ENCODE results near the gene CYP2E1.
"Not testable (repeated sequence)": the region's sequence is repeated elsewhere in the genome, so short reads cannot be mapped to it uniquely, and the experiment has no call there.

Gene CYP2E1

DNA sequence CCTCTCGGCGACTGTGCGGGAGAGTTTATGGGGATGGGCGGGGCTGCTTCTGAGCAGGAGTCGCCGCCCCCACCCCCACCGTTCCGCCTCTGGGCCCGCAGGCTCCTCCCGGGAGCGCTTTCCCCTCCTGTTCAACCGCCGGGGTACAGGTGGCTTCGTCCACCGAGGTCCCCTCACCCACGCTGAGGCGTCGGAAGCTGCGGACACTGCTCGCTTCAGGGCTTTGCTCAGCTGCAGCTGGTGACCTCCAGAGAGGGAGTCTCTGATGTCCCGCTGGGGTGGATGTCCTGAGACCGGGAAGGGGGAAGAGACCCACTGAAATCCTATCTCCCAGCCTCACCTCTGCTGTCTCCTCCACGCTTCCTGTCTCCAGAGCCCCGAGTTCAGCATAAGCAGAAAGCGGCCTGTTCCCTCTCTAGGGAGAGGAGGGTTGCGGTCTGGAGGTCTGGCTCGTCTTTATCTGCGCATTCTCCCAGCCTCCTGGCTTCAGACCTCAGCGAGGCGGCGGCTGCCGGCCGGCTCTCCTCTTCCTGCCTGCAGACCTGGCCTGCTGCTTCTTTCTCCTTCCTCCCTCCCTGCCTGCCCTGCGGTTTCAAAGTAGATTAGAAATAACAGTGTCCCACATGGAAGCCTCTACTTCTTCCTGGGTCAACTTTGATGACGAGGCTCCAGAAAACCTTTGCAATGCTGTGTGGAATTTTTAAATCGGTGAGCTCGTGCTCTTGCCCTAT, 1.8 kb downstream of the CYP2E1 start:
- no peak for DNase-seq (ENCODE audit: low read depth)

DNA sequence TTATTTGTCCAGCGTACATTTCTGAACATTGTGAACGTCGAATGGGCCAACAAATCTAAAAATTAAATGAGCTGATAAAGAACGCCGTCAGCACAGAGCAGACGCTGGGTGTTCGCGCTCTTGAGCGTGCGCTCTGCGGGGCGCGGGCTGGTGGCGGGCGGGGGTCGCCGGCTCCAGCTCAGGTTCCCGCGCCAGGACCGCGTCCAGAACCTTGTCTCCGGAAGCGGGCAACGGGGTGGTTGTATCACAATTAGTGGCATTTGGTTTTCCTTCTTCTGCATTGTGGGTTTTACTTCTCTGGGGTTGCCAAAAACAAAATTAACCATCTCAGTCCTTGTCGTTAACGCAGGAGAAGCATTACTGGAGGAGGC, 2.4 kb downstream of the CYP2E1 start:
- DNase-seq (ENCODE audit: low read depth) = no peak

GRCh38 chr10:133530506-133530905, 3.3 kb downstream of the CYP2E1 start:
- DNase-seq (ENCODE audit: low read depth) = no peak

DNA sequence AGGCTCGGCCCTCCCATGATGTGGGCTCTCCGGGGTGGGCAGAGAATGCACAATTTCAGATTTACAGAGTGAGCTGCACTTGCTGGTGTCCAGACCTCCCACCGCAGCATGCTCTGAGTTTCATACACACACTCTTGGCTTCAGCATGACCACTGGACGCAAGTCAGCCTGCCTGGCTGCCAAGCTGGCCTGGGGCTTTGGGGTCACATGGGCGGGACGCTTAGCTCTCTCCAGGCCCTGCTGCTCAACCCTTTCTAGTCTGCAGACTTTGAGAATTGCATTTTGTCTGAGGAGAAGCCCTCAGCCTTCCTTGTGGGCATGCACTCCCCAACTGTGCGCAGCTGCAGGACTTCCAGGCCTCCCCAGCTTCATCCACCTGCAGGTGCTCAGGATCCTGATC, 5.7 kb downstream of the CYP2E1 start:
- DNase-seq (ENCODE audit: low read depth) = no peak

- DNase-seq (ENCODE audit: low read depth) = no peak
These were observed 7.3 kb downstream of the CYP2E1 start for GRCh38 chr10:133534417-133534816.

GRCh38 chr10:133536198-133536597, 9.0 kb downstream of the CYP2E1 start:
- no peak for DNase-seq (ENCODE audit: low read depth)

- no peak for DNase-seq (ENCODE audit: low read depth)
These were observed 10.7 kb downstream of the CYP2E1 start for GRCh38 chr10:133537546-133538545.

GRCh38 chr10:133541441-133541975, 14.3 kb downstream of the CYP2E1 start:
- DNase-seq (ENCODE audit: low read depth) = not testable (repeated sequence)

DNA sequence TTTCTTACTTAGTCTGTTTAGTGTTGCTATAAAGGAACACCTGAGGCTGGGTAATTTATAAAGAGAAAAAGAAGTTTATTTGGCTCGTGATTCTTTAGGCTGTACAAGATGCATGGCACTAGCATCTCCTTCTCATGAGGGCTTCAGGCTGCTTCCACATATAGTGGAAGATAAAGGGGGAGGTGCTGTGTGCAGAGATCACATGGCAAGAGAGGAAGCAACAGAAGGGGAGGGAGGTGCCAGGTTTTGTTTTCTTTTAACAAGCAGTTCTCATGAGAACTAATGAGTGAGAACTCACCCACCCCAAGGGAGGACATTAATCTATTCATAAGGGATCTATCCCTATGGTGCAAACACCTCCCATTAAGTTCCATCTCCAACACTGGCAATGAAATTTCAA, 17.3 kb downstream of the CYP2E1 start:
- no peak for DNase-seq (ENCODE audit: low read depth)

DNA sequence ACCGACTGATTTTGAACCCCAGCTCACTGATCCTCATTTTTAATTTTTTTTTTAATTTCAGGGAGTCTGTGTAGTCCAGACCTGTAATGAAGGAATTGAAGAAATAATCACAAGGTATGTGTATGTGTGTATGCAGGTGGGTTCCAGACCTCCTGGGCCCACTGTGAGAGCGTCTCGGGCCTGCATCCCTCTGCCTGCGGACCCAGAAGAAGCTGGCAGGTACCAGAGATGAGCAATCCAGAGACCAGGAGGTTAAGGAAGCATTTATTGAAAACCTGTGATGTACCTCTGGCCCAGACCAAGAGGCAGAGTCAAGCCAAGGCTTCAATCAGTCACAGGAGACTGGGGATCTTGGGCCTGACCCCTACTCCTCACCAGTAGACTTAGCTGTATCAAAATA, 27.4 kb downstream of the CYP2E1 start:
- no peak for DNase-seq (ENCODE audit: low read depth)

DNA sequence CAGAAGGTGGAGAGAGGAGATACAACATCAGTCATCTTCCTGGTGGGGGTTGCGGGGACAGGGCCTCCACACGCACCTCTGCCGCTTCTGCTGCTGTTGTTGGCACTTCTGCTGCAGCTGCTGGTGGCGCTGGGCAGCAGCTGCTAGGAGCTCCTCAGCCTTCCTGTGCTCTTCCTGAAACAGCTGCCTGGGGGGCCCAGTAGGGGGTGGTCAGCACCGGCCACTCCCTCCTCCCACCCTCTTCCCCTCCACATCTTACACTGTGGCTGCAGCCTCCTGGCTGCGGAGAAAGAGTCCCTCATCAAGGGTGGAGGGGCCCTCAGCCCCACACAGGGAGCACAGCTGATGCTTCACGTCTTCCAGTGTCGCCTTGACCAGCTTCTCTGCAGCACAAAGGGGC, 28.4 kb downstream of the CYP2E1 start:
- DNase-seq (ENCODE audit: low read depth) = no peak

DNA sequence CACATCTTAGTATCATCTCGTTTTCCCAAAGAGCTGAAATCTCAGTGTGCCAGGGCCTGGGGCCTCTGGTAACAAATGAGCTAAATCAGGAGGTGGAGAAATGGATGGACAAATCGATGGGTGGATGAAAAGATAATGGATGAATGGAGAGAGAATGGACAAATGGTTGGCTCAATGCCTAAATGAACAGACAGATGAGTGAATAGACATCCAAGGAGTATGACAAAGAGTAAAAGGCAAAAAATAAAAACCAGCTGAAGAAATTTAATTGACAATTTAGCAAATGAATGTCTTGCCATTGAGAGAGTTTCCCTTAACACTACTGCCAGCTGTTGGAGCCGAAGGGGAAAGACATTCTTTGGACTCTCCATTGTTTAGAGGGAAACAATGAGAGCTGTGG, 30.2 kb downstream of the CYP2E1 start:
- no peak for DNase-seq (ENCODE audit: low read depth)

DNA sequence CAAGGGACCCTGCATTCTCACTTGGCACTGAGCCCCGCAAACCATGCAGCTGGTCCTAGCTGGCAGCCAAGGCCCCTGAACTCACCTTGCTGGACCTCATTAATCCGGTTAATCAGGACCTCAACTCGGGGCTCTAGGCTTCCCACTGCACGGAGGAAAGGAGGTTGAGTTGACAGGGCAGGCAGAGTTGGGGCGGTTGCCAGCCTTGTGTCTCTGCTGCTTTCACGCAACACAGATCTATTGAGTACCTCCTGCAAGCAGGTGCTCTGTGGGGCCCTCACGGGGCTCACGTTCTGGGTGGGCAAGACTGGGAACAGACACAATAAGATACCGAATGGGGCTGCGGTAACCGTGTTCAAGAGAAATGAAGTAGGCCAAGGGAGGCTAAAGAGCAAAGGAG, 32.1 kb downstream of the CYP2E1 start:
- no peak for DNase-seq (ENCODE audit: low read depth)

DNA sequence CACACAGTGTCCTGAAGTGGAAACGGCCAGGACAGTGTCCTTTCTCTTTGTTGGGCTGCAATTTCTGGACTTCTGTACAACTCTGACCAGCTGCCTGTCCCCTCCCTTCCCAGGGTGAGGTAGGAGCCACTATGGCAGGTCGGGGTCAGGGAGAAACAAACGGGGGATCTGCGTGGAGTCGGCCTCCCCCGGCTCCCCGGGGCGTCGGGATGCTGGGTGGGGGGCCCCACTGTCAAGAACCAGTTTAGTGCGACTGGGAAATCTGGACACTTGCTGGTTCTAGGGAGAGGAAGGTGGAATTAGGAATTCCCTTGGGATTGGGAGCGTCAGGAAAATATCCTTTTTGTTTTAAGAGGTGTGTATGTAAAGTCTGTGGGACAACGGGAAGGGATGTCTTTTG, 37.7 kb downstream of the CYP2E1 start:
- DNase-seq (ENCODE audit: low read depth) = no peak

GRCh38 chr10:133565441-133566294, 38.5 kb downstream of the CYP2E1 start, which contains the start of gene SYCE1:
Gene SYCE1, minus strand, starts transcription at chr10:133565583. Its CDS starts 54 bp downstream, at chr10:133565529.
- DNase-seq (ENCODE audit: low read depth) = no peak

DNA sequence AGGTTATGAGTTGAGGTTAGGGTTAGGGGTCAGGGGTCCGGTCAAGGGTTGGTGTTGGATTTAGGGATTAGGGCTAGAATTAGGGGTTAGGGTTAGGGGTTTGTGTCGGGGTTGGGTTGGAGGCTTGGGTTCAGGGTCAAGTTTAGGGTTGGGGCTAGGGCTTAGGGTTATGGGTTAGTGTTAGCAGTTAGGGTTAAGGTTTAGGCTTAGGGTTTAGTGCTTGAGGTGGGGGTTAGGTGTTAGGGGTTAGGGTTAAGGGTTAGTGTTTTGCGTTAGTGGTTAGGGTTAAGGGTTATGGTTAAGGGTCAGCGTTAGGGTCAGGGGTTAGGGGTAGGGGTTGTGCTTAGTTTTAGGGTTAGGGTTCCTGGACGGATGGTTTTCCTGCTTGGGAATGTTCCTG, 40.0 kb downstream of the CYP2E1 start:
- DNase-seq (ENCODE audit: low read depth) = no peak

GRCh38 chr10:133567609-133568286, 40.6 kb downstream of the CYP2E1 start:
- DNase-seq (ENCODE audit: low read depth) = no peak

DNA sequence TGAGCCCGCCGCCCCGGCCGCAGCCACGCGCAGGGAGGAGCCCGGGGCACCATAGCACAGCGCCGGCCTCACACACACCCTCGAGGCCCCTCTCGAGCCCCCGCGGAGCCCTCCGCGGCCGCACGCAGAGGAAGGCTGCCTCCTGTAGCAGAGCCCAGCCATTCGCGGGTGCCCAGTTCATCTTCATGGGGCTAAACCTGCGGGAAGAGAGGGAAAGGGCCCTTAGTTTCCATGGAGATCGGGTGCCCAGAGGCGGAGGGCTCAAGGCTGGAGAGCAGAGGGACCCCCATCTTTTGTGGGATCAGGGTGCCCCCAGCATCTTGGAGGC, 41.1 kb downstream of the CYP2E1 start:
- no peak for DNase-seq (ENCODE audit: low read depth)

- not testable (repeated sequence) for DNase-seq (ENCODE audit: low read depth)
These were observed 41.8 kb downstream of the CYP2E1 start for GRCh38 chr10:133568831-133569527.

DNA sequence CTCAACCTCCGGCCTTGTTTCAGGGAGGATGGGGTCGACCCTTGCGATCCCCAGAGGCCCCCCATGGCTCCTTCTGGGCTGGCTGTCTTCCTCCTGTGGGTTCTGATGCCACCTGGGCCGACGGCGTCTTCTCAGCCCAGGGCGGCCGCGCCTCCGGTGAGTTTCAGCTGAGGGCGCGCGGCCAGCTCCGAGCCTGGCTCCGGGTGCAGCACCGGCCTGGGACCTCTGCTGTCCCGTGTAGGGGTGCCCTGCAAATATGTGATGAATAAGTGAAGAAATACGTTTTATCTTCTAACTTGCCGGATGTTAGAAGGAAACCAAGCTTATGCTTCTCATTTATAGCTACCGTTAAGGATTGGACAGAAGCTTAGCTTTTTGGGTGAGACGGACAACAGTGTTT, 42.6 kb downstream of the CYP2E1 start:
- DNase-seq (ENCODE audit: low read depth) = not testable (repeated sequence)

- not testable (repeated sequence) for DNase-seq (ENCODE audit: low read depth)
These were observed 44.9 kb downstream of the CYP2E1 start for GRCh38 chr10:133572055-133572454.

Data from GM04504 (cell line).